Stimulated activated CD4-positive, alpha-beta T cell treated with anti-CD3 and anti-CD28 coated beads, Interleukin-4, amount 100 ng/mL, for 24 hours (primary cell): ENCODE results near the gene LIMK2.
"Not testable (repeated sequence)": the region's sequence is repeated elsewhere in the genome, so short reads cannot be mapped to it uniquely, and the experiment has no call there.

Source experiments
- DNase-seq: peaks from one replicate; pipeline ENCODE4 v3.0.0-alpha.2; 2020

Gene LIMK2

DNA sequence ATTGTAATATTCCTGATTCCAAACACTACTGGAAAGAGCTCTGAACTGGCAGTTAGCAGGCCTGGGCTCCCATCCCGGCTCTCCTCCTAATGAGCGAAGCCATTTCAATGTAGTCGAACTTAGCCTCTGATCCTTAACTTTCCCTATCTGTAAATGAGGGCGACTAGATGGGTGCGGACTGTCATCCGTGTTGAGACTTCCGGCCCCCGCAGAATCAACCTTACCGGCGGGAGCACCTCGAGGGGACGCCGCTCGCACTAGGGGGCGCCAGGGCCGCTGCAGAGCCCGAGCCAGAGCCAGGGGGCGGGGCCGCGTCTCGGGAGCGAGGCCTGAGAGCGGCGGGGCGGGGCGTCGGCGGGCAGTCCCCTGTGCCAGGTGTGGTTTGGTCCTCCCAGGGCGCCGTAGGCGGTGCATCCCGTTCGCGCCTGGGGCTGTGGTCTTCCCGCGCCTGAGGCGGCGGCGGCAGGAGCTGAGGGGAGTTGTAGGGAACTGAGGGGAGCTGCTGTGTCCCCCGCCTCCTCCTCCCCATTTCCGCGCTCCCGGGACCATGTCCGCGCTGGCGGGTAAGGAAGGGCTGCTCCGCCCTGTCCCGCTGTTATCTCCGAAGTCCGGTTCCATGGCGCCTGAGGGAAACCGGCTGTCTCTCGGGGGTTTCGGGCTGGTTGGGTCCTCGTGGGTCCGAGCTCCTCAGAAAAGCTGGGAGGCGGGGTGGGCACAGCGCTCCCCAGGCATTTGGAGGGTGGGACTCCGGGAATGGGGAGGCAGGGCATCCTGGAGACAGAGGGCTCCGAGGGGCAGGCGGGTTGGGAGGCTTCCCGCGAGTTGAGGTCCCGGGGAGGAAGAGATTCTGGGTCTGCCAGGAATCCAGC is at the start of gene LIMK2:
LIMK2 (plus strand) TSS at position 437 of the 869 bp plus-strand sequence; CDS start at position 548, 111 bp downstream.
- peak; percentile 97 for DNase-seq

DNA sequence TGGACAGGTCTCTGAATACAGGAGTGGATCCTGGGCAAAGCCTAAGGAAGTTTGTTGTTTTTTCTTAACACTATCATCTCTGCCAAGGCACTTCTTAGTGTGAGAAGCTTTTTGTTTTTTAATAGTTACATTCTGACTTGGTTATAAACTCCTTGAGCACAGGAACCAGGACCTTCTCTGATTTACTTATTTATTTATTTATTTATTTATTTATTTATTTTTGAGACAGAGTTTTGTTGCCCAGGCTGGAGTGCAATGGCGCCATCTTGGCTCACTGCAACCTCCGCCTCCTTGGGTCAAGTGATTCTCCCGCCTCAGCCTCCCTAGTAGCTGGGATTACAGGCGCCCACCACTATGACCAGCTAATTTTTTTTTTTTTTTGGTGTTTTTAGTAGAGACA is 41.1 kb upstream of the LIMK2 start:
- no peak for DNase-seq

DNA sequence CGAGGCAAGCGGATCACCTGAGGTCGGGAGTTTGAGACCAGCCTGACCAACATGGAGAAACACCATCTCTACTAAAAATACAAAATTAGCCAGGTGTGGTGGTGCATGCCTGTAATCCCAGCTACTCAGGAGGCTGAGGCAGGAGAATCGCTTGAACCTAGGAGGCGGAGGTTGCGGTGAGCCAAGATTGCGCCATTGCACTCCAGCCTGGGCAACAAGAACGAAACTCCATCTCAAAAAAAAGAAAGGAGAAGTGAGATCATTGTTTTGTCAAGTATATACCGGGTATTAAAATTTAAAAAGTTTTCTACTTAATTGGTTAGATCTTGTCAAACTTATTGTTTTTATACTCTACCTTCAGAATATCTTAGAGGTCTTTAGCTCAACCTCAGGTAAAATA is 40.4 kb upstream of the LIMK2 start:
- DNase-seq = not testable (repeated sequence)

GRCh38 chr22:31173386-31174145 is 38.5 kb upstream of the LIMK2 start:
- DNase-seq = no peak

DNA sequence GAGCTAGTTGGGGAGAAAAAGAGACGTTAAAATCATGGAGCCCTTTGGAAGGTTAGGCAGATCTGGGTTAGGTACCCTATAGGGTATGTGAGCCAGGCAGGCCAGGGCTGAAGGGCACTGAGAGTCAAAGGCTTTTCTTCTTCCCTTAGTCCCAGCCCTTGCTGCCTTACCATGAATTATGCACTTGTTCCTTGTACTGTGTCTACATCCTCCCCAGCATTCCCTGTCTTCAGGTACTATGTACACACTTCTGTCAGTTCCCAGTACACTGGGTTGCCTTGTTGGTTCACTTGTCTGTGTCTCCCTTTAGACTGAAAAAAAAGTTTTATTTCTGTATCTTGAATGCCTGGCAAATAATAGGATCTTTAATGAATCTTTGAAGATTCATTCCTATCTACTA is 35.2 kb upstream of the LIMK2 start:
- no peak for DNase-seq

GRCh38 chr22:31177420-31178162 is 34.5 kb upstream of the LIMK2 start:
- no peak for DNase-seq

DNA sequence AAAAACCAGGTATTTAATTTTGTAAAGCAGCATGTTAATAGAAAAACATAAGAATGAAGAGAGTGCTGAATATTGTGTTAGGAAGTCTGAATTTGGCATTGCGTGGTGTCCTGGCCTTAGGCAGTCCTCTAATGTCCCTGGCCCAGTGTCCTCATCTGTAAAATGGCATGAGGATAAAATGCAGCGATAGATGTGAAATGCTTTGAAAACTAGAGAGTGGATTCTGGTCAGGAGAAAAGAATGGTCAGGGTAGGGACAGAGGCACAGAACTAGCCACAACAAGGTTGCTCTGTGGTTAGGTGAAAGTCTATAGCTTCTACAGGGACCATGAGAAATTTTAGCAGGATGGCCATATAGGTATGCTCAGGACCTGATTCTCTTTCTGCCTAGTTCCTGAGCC is 33.2 kb upstream of the LIMK2 start:
- no peak for DNase-seq

DNA sequence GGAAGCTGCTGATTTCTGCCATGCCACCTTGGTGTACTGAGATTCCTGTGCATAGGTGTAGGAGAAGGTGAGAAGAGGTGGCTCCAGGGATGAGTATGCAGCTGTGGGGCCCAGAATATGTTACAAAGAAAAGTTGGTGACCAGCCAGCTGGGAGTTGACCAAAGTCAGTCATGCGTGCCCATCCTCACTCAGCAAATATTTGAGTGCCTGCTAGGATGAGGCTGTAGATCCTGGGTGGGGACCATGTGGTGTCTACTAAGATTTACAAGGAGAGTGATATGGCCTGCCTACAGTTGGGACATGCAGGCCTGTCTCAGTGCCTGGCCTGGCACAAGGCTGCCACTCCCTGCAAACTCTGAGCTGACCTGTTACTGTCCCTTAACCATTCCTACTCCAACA is 32.8 kb upstream of the LIMK2 start:
- DNase-seq = no peak

DNA sequence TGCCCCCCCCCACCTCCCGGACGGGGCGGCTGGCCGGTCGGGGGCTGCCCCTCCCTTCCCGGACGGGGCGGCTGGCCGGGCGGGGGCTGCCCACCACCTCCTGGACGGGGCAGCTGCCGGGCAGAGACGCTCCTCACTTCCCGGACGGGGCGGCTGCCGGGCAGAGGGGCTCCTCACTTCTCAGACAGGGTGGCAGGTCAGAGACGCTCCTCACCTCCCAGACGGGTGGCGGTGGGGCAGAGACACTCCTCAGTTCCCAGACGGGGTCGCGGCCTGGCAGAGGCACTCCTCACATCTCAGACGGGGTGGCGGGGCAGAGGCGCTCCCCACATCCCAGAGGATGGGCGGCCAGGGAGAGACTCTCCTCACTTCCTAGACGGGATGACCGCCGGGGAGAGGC is 28.1 kb upstream of the LIMK2 start:
- DNase-seq = no peak

DNA sequence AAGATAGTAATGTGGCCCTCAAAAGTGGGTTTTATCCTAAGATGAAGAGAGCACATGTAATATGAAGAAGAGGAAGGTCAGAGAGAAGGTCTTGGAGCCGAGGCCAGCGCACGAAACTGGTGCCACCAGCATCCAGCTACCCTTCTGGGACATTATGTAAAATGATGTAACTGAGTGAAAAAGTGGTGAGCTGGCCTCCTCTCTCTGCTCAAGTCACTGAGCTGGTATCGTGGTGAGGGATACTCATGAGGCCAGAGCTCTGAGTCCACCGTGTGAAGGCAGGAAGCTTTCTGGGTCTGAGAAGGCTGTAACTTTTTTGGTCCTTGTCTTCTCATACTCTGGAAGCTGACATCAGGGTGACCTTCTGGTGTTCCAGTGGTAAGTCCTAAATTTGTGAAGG is 27.0 kb upstream of the LIMK2 start:
- DNase-seq = no peak

GRCh38 chr22:31187627-31188026 is 24.5 kb upstream of the LIMK2 start:
- DNase-seq = no peak

DNA sequence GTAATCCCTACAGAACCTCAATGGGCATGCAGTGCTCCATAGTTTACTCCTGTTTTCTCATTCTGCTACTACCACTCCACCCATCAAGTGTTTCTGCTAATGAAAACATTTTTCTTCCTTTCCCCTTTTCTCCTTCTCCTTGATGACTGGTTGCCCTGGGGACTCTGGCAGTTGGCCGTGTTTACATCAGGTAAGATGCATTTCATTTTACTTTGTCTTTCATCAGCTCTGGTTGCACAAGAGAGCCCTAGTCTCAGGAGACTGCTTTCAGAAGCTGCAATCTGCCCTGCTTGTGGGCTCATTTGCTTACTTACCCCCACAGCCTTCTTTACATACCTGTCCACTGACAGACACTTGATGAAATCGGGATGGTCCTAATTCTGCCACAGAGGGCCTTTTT is 19.6 kb upstream of the LIMK2 start:
- DNase-seq = no peak

- no peak for DNase-seq
Observed at GRCh38 chr22:31193092-31193491, 19.0 kb upstream of the LIMK2 start.

- DNase-seq = not testable (repeated sequence)
Observed at GRCh38 chr22:31194681-31195080, 17.4 kb upstream of the LIMK2 start.

- DNase-seq = no peak
Observed at GRCh38 chr22:31199187-31199586, 12.9 kb upstream of the LIMK2 start.

GRCh38 chr22:31204352-31204984 is 7.6 kb upstream of the LIMK2 start:
- not testable (repeated sequence) for DNase-seq

DNA sequence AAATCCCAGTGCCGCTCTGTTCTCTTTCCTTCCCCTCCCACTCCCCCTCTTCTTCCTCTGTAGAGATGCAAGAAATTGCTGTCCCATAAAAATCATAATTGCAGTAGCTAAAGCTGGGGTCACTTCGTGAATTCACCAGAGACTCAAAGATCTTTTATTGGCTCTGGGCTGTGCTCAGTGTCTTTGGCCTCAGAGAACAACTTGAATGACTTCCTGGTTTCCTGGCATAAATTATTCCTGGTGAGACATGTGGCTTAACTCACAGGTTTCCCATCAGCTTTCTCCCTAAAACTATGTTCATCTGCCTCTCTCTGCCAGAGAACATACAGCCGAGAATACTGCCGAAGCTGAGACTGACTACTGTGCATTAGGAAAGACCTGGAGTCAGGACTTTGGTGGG is 7.0 kb upstream of the LIMK2 start:
- DNase-seq = not testable (repeated sequence)

DNA sequence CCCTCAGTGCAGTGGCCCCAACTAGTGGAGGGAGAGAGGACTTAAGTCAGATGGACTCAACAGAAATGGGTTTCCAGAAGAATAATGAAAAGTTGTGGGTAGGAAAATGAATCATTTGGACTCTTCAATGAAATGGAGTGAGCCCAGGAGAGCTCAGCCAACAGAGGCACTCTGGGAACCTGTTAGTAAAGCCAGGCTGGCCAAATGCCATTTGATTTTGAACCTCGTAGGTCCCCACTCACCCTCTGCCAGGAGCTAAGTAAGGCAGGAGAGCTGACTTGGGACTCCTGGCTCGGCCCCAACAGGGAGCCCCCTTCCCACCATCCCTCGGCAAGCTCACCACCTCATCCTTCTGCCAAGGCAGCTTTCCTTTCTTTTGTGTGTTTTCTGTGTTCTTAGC is 5.6 kb upstream of the LIMK2 start:
- DNase-seq = not testable (repeated sequence)

- peak; percentile 29 for DNase-seq
Observed at GRCh38 chr22:31206896-31207687, 5.0 kb upstream of the LIMK2 start.

DNA sequence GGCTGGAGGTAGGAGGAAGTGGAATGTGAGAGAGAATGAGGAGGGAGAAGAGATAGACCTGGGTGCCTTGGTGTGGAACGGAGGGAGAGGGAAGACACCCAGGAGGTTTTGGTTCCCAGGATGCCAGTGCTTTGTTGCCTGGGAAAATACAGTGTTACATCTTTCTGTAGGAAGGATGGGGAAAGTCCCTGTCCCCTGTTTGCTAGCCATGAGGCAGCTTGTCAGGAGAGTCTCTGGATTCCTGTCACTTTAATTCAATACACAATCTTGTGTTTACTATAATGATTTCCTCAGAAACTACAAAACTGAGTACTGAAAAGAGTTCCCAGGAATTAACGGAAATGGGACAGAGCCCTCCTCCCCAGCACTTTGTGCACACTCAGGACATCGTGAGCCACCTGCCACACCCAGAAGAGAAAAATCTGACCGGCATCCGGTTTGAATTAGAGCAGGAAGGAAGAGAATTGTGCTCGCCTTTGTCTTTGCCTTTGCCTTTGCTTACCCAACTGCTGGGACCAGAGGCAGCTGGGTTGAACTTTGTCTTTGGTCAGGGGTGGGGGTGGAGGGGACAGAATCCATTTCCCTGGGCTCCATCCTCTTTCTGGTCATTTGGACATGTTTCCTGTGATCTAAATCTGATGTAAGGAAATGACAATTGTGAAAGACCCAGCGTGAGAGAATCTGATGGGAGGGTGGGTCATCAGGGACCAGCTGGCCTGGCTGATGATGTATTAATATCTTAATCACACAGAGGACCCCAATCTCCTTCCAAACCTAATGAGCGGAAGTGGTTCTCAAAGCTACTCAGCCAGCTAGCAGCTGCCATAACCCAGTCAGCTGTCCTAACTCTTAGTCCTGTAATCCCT is 1.3 kb upstream of the LIMK2 start:
- DNase-seq = peak; percentile 14

DNA sequence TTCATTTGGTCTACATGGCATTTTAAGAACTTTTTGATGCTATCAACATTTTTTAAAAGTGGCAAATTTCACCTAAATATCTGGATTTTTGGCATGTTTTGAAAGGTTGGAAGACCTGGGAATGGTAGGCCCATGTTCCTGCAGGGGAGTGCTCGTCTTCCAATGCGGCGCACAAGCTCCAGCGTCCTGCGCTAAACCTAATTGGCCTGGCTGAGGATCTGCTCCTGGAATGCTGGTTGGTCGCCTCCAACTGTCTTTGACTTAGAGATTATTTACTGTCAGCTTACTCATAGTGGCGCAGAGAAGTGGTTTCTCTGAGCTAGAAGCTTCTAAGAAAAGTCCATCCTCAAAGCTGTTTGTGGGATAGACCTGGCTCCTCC is 626 bp upstream of the LIMK2 start:
- no peak for DNase-seq
